ENCODE data around the gene FXYD4.

The FXYD4 gene

DNA sequence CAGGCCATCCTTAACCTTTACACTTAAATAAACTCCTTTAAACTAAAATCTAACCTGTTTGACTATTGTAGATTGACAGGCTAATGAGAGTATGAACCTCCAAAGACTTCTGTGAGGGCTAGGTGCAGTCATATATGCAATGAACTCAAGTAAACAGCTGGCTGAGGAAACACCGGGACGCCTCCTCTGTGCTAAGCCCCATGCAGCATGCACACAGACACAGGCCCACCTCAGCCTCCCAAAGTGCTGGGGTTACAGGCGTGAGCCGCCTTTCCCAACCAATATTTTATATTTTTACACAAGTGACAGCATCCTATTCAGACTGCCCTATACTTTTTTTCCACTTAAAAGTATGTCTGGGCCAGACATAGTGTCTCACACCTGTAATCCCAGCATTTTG lies 1.5 kb upstream of the FXYD4 start:
- TF ChIP-seq TCF12 (IDR thresholded peaks at IDR 0.05; ENCODE audit: low read depth) (no peak), EP300 (IDR thresholded peaks at IDR 0.05; ENCODE audit: borderline replicate concordance) (no peak), USF1 (IDR thresholded peaks at IDR 0.05) (no peak), REST (IDR thresholded peaks at IDR 0.05; ENCODE audit: low read depth) (no peak), EGR1 (IDR thresholded peaks at IDR 0.05) (no peak), RAD21 (IDR thresholded peaks at IDR 0.05; ENCODE audit: low read depth) (no peak), ZBTB7A (IDR thresholded peaks at IDR 0.05; ENCODE audit: low read depth) (no peak), TEAD4 (IDR thresholded peaks at IDR 0.05) (no peak), NFIC (IDR thresholded peaks at IDR 0.05) (no peak), CREB1 (IDR thresholded peaks at IDR 0.05; ENCODE audit: low read depth) (no peak), FOXM1 (IDR thresholded peaks at IDR 0.05; ENCODE audit: borderline replicate concordance, low read depth) (no peak), CEBPB (IDR thresholded peaks at IDR 0.05) (no peak), YY1 (IDR thresholded peaks at IDR 0.05; ENCODE audit: low read depth) (no peak), MAX (IDR thresholded peaks at IDR 0.05) (no peak), TAF1 (IDR thresholded peaks at IDR 0.05; ENCODE audit: low read depth) (no peak)

DNA sequence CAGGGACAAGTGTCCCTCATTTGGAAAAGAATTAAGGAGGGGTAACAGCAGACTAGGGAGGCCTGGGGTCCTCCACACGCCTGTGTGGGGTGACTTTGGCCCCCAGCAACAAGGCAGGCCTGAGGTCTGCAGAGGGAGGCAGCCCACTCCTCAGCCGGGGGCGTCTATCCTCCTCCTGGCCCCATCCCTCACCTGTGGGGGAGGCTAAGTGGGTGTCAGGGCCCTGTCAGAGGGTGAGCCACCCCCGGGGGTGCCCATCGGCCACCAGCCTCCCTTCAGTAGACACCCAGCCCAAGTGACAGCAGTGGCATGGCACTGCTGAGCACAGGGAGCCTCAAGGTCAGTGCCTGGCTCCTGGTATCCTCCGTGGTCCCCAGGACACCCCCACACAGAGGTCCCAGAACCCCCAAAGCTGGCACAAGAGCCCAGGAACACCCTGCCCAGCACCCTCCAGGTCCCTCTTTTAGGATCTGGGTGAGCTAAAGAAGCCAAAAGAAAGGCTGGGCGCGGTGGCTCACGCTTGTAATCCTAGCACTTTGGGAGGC lies 693 bp upstream of the FXYD4 start:
- TF ChIP-seq EP300 (IDR thresholded peaks at IDR 0.05; ENCODE audit: borderline replicate concordance) (no peak), YY1 (IDR thresholded peaks at IDR 0.05; ENCODE audit: low read depth) (no peak), USF1 (IDR thresholded peaks at IDR 0.05) (no peak), TAF1 (IDR thresholded peaks at IDR 0.05; ENCODE audit: low read depth) (no peak), CREB1 (IDR thresholded peaks at IDR 0.05; ENCODE audit: low read depth) (no peak), TEAD4 (IDR thresholded peaks at IDR 0.05) (no peak), RAD21 (IDR thresholded peaks at IDR 0.05; ENCODE audit: low read depth) (no peak), TCF12 (IDR thresholded peaks at IDR 0.05; ENCODE audit: low read depth) (no peak), REST (IDR thresholded peaks at IDR 0.05; ENCODE audit: low read depth) (no peak), ZBTB7A (IDR thresholded peaks at IDR 0.05; ENCODE audit: low read depth) (no peak), FOXM1 (IDR thresholded peaks at IDR 0.05; ENCODE audit: borderline replicate concordance, low read depth) (no peak), NFIC (IDR thresholded peaks at IDR 0.05) (no peak), MAX (IDR thresholded peaks at IDR 0.05) (no peak), EGR1 (IDR thresholded peaks at IDR 0.05) (no peak), CEBPB (IDR thresholded peaks at IDR 0.05) (no peak)

GRCh38 chr10:43372765-43373361 lies 1.4 kb downstream of the FXYD4 start:
- TF ChIP-seq YY1 (IDR thresholded peaks at IDR 0.05; ENCODE audit: low read depth) (no peak), NFIC (IDR thresholded peaks at IDR 0.05) (no peak), EP300 (IDR thresholded peaks at IDR 0.05; ENCODE audit: borderline replicate concordance) (no peak), TEAD4 (IDR thresholded peaks at IDR 0.05) (no peak)

DNA sequence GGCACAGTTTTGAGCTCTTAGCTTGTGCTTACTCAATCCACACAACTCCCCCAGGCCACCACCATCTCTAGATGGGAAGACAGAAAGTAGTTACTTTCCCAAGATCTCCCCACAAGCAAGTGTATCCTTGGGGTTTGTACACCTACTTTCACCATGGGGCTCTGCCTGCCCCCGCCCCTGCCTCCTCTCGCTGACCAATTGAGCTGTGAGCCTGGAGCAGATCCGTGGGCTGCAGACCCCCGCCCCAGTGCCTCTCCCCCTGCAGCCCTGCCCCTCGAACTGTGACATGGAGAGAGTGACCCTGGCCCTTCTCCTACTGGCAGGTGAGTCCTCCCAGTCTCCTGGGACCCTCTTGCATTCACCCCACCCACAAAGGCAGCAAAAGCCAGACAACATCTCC lies 2.0 kb downstream of the FXYD4 start:
- TF ChIP-seq TCF12 (IDR thresholded peaks at IDR 0.05; ENCODE audit: low read depth) (no peak), REST (IDR thresholded peaks at IDR 0.05; ENCODE audit: low read depth) (no peak), TAF1 (IDR thresholded peaks at IDR 0.05; ENCODE audit: low read depth) (no peak), MAX (IDR thresholded peaks at IDR 0.05) (no peak), NFIC (IDR thresholded peaks at IDR 0.05) (no peak), CEBPB (IDR thresholded peaks at IDR 0.05) (no peak), USF1 (IDR thresholded peaks at IDR 0.05) (no peak), FOXM1 (IDR thresholded peaks at IDR 0.05; ENCODE audit: borderline replicate concordance, low read depth) (no peak), EGR1 (IDR thresholded peaks at IDR 0.05) (no peak), TEAD4 (IDR thresholded peaks at IDR 0.05) (no peak), ZBTB7A (IDR thresholded peaks at IDR 0.05; ENCODE audit: low read depth) (no peak), RAD21 (IDR thresholded peaks at IDR 0.05; ENCODE audit: low read depth) (no peak)

Measured in Ishikawa (cell line).